ENCODE results near the gene LMO7.

- TF ChIP-seq ZC3H13 (CRISPR knock-in tag; IDR thresholded peaks at IDR 0.05) (no peak), CEBPB (IDR thresholded peaks at IDR 0.05; ENCODE audit: borderline replicate concordance, low read depth, low read length) (no peak; the same call in 1 of the 2 replicates), SUZ12 (IDR thresholded peaks at IDR 0.05; ENCODE audit: low read depth, low read length) (no peak), ZNF263 (CRISPR knock-in tag; IDR thresholded peaks at IDR 0.05) (no peak), BHLHE40 (IDR thresholded peaks at IDR 0.05; ENCODE audit: low read length) (no peak), NR1H2 (CRISPR knock-in tag; IDR thresholded peaks at IDR 0.05; ENCODE audit: borderline replicate concordance, low read depth) (no peak), ATF6 (CRISPR knock-in tag; conservative IDR thresholded peaks at IDR 0.05) (no peak)
These were observed 28.7 kb upstream of the LMO7 start for GRCh38 chr13:75607447-75607846.

Data from HepG2 (cell line).